ENCODE results near the gene SHOC2.

Gene SHOC2

GRCh38 chr10:110985497-110986275, 66.3 kb downstream of the SHOC2 start:
- DNase-seq: no peak

DNA sequence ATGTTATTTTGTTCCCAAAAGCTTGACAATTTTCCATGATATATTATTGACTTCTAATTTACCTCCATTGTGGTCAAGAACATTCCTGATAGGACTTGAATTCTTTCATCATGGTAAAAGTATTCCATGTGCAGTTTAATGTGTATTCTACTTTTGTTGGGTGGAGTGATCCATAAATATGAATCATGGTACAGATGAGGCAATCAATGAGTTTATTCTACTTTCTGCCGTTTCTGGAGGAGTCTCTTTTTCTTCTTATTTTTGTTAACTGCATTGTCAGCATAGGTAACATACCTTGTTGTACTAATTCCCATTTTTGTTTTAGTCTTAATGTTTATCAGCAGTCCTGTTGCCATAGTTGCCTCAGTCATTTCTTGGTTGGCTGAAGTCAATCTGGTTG, 69.6 kb downstream of the SHOC2 start:
- no peak for DNase-seq

DNA sequence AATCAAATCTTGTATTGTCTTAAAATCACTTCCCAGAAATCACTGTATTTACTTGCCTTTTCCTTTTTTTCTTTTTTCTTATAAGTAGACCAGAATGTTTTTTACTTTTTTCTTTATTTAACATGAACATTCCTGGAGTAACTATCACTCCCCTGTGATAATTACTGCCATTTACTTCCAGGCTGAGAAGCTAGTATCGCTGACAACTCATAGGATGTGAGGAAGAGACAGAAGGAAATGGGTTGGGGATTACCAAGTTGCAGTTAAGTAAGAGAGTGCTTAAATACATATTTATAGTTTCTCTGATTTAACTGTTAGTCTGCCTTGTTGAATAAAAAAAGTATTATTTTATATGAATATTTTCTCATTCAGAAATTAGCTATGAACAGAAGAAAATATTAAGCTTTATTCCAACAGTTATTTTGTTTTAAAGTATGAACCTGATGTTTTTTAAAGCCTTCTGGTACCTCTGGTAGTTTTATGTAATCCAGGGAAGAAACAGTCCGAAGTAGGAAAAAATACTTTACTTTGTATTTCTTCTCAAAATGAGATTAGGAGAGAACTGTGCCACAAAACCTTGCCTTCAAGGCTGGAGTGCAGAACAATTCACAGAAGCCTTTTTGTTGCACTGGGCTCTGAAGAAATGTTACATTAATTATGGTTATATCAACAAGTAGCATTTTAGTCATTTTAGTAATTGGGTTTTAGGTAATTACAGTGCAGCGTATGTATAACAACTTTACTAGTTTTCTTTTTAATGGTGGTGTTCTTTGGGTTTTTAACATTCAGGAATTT, 72.8 kb downstream of the SHOC2 start:
- DNase-seq: no peak

DNA sequence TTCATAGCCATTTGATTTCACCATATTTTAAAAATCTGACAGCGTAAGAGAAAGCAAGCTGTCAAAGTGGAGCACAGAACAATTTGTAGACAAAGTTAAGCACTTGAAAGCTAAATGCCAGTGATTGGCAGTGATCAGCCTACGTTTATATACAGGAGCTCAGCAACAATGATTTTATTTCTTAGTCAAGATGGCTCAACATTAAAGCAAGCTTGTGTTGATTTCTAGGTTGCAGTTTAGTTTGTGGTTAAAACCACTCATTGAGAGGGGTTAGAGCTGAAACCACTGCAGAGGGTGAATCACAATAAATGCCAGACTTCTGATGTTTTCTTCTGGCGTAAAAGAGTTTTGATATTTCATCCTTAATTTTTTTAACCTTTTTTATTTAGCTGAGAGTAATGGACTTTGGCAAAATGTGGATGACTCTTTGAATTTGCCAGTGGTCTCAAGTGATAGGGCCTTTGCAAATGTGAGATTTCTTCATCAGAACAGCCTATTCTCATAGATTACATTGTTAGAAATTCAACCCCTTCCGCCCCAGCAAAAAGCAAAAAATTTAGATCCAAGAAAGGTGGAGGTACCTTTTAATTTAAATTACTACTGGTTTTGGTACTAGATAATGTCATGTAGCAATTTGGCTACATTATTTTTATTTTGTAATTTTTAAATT, 73.8 kb downstream of the SHOC2 start:
- no peak for DNase-seq

- DNase-seq: no peak
These were observed 75.1 kb downstream of the SHOC2 start for GRCh38 chr10:110994406-110995086.

DNA sequence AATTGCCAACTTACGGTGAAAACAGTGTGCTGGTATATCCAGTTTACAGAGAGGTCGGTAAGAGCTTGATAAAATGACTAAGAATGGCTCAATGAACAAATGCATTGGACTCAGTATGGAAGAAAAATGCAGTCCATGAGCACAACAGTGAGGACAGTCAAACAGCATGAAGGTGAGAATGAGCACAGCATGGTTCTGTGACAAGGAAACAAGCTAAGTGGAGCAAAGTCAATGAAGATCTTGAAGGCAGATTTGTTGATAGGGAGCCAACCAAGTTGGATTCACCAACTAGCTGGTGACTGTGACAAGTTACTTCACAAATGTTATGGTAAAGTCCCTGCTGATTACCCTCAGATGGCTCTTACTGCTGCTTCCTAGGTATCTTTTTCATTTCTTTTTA, 75.9 kb downstream of the SHOC2 start:
- no peak for DNase-seq

GRCh38 chr10:110996256-110996655, 76.9 kb downstream of the SHOC2 start:
- no peak for DNase-seq

DNA sequence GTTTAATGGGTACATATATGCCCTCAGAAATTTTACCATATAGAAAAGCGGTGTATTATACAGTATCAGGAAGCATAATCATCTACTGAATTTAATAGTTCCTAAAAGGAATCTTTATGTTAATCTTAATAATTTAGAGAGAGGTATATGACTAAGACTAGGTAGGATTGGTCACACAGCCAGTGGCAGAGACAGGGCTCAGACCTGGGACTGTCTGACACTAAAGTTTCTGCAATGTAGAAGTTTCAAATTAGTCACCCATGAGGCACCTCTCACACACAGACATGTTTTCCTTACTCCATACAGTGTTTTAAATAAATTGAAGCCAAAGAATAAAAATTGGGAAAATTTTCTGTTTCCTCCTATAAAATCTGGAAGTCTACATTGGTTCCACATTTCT, 84.6 kb downstream of the SHOC2 start:
- no peak for DNase-seq

- DNase-seq: no peak
These were observed 88.1 kb downstream of the SHOC2 start for GRCh38 chr10:111007486-111007885.

- no peak for DNase-seq
These were observed 95.8 kb downstream of the SHOC2 start for GRCh38 chr10:111015181-111015580.

DNA sequence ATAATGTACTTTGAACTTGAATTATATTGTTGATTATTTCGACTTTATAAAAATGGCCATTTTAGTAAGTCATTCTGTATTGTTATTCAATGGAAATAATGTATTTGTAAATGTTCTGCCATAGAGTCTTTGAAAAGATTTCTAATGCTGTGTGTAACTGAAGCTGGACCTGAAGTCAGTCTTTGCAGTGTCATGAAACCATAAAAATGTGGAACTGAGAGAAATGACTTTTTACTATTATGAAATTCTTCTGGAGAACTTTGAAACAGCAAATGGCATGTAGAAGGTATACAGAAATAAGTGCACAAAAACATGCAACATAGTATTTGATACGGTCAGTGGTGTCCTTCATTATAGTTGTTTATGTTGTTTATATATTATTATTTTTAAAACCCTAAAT, 97.7 kb downstream of the SHOC2 start:
- no peak for DNase-seq

- no peak for DNase-seq
These were observed 98.6 kb downstream of the SHOC2 start for GRCh38 chr10:111018021-111018420.

GRCh38 chr10:111023060-111023459, 103.7 kb downstream of the SHOC2 start:
- DNase-seq: no peak

GRCh38 chr10:111030042-111030750, 110.8 kb downstream of the SHOC2 start:
- DNase-seq: no peak

DNA sequence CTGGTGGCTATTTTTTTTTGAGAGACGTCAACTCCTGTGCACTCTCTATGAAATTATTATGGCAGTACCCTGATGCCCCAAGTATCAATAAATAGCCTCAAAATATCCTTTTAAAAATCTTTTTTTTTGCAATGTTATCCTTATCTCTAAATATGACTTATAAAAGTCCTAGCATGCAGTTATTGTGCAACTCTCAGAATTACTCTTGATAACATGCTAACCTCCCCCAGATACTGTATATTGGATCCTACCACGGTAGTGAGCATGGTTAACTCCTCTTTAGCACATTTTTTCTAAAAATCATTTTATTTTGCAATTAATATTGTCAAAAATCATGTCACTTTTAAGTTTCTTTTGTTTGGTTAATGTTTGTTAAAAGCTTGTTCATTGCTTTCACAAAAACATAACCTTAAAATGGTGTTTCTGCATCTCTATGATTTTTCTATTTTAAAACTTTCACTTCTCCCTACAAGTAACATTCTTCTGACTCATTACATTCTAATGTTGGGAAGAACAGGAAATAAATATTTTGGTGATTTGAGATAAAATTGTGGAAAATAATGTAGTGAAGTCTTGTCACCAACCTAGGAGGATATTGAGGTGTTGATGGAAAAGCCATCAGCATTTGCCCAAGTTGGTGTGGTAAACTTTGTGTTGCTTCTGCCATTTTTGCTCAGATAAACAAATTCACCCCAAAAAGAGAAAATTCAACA, 115.3 kb downstream of the SHOC2 start:
- DNase-seq: no peak

GRCh38 chr10:111035542-111035941, 116.1 kb downstream of the SHOC2 start:
- DNase-seq: no peak

DNA sequence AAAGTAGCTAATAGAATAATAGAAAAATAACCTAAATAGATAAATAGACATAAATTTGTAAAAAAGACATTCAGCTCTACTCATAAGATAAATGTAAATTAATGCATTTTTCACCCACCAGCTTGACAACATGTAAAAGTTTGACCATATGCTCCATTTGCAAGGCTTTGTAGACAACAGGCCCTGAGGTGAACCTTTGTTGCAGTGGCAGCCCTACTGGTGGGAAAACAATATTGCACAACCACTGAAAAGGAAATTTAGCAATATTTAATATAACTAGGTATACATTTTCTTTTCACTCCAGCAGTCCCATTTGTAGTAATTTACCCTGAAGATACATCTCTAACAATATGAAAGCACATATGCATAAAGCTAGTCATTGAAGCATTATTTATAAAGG, 118.5 kb downstream of the SHOC2 start:
- DNase-seq: no peak

DNA sequence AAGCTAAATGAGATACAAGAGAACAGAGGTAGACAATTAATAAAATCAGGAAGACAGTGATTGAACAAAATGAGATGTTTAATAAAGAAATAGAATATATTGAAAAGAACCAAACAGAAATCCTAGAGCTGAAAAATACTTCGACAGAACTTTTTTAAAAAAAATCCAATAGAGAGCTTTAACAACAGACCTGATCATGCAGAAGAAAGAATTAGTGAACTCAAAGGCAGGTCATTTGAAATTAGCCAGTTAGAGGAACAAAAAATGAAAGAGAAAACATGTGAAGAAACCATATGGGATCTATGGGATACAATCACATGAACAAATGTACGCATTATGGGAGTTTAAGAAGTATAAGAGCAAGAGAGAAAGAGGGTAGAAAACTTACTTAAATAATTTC, 120.1 kb downstream of the SHOC2 start:
- no peak for DNase-seq

DNA sequence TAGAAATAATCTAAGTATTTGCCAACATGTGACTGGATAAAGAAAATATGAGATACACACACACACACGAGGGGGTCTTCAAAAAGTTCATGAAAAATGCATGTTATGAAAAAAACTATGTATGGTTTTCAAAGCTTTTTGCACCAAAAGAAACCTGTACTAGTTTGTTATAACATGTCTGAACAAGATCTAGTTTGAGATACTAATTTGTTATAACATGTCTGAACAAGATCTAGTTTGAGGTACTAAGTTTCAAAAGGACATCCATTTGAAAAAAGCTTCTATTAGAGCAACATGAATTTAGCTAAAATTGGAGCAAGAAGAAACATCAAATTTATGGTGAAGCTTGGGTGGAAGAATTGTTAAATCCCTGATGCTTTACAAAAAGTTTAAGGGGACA, 137.6 kb downstream of the SHOC2 start:
- DNase-seq: no peak
